ENCODE measurements around the gene ERICH4.
A peak's percentile ranks its signal among the peaks of the same experiment; 100 is the strongest.
"Not testable (repeated sequence)": the region's sequence is repeated elsewhere in the genome, so short reads cannot be mapped to it uniquely, and the experiment has no call there.

Gene ERICH4

GRCh38 chr19:41442473-41443355 lies at the start of gene ERICH4:
ERICH4 (plus strand) TSS chr19:41443156; CDS start chr19:41443170, 14 bp downstream.
- no peak for DNase-seq (ENCODE audit: low read depth)

- no peak for DNase-seq (ENCODE audit: low read depth)
Measured at GRCh38 chr19:41395355-41395754, 47.6 kb upstream of the ERICH4 start.

- DNase-seq (ENCODE audit: low read depth) = peak; percentile 100
Measured at GRCh38 chr19:41397086-41398049, 45.6 kb upstream of the ERICH4 start, which contains the start of the genes BCKDHA and EXOSC5. BCKDHA (plus strand) TSS chr19:41397818; CDS start chr19:41397828, 10 bp downstream. EXOSC5 (minus strand) TSS chr19:41397359; CDS start chr19:41397328, 31 bp downstream.

- DNase-seq (ENCODE audit: low read depth) = peak; percentile 38
Measured at GRCh38 chr19:41398050-41398418, 44.9 kb upstream of the ERICH4 start.

- DNase-seq (ENCODE audit: low read depth) = no peak
Measured at GRCh38 chr19:41398598-41398997, 44.4 kb upstream of the ERICH4 start.

GRCh38 chr19:41399091-41399490 lies 43.9 kb upstream of the ERICH4 start:
- DNase-seq (ENCODE audit: low read depth) = no peak

GRCh38 chr19:41399525-41399924 lies 43.4 kb upstream of the ERICH4 start:
- DNase-seq (ENCODE audit: low read depth) = no peak

GRCh38 chr19:41401483-41401882 lies 41.5 kb upstream of the ERICH4 start:
- no peak for DNase-seq (ENCODE audit: low read depth)

- DNase-seq (ENCODE audit: low read depth) = no peak
Measured at GRCh38 chr19:41402010-41402409, 40.9 kb upstream of the ERICH4 start.

GRCh38 chr19:41403181-41403970 lies 39.6 kb upstream of the ERICH4 start:
- DNase-seq (ENCODE audit: low read depth) = no peak

- no peak for DNase-seq (ENCODE audit: low read depth)
Measured at GRCh38 chr19:41405776-41406175, 37.2 kb upstream of the ERICH4 start.

GRCh38 chr19:41407271-41407670 lies 35.7 kb upstream of the ERICH4 start:
- DNase-seq (ENCODE audit: low read depth) = no peak

- no peak for DNase-seq (ENCODE audit: low read depth)
Measured at GRCh38 chr19:41408256-41408655, 34.7 kb upstream of the ERICH4 start.

GRCh38 chr19:41408846-41409245 lies 34.1 kb upstream of the ERICH4 start:
- DNase-seq (ENCODE audit: low read depth) = not testable (repeated sequence)

GRCh38 chr19:41409288-41409687 lies 33.7 kb upstream of the ERICH4 start:
- DNase-seq (ENCODE audit: low read depth) = peak; percentile 53

- DNase-seq (ENCODE audit: low read depth) = no peak
Measured at GRCh38 chr19:41410336-41411054, 32.5 kb upstream of the ERICH4 start.

- DNase-seq (ENCODE audit: low read depth) = no peak
Measured at GRCh38 chr19:41411100-41411967, 31.6 kb upstream of the ERICH4 start.

GRCh38 chr19:41411968-41412265 lies 31.0 kb upstream of the ERICH4 start:
- no peak for DNase-seq (ENCODE audit: low read depth)

GRCh38 chr19:41412953-41413352 lies 30.0 kb upstream of the ERICH4 start:
- DNase-seq (ENCODE audit: low read depth) = no peak

- no peak for DNase-seq (ENCODE audit: low read depth)
Measured at GRCh38 chr19:41413947-41414346, 29.0 kb upstream of the ERICH4 start.

Measured in ELR (cell line).